ENCODE measurements around the gene NRG3. TPM values are rescaled to one million over a fixed set of nuclear protein-coding genes. Genes with fewer than 3 reads are reported as not detected.
A peak's percentile ranks its signal among the peaks of the same experiment; 100 is the strongest.

Gene NRG3
- total and polyA plus RNA-seq, 2 of the 8 experiments (the other 6 are each of a cell fraction or from before 2014, with no cell fraction given) = 4.2 to 5.0 TPM

DNA sequence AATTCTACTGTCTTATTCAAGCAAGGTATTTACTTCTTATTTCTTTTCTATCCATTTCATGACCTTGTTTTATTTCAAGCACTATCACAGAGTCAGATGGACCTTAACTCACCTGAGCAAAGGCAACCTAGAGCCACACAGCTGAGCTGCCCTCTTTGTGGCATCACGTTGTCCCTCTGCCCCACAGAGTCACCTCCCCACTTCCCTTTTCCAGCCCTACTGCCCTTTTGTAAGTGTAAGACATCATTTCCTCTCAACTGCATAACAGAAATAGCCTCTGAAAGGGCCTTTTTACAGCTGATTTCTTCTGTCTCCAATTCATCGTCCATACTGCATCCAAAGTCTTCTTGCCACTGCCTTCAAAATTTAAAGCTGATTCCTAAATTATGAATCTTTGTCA is 946.0 kb downstream of the NRG3 start:
- H3K14ac ChIP-seq (ENCODE audit: insufficient read length) = no peak overlapping the region
- H2AK5ac ChIP-seq (ENCODE audit: low read depth, low read length) = no peak overlapping the region
- H3K9ac ChIP-seq (replicated peaks in 1 of 4; ENCODE audit: extremely low read depth in 1 of 4, low read depth in 3 of 4, low read length in 3 of 4) = no peak overlapping the region
- H2BK15ac ChIP-seq (ENCODE audit: low read length) = no peak overlapping the region
- H3K4ac ChIP-seq (replicated peaks; ENCODE audit: insufficient read length, low read depth, low read length) = no peak overlapping the region
- H3K23me2 ChIP-seq (ENCODE audit: low read depth, low read length) = no peaks in the 10 kb centered on the region
- H3K79me1 ChIP-seq (ENCODE audit: low read depth, low read length) = no peaks in the 10 kb centered on the region
- no peak overlapping the region for H3K4me2 ChIP-seq (ENCODE audit: insufficient read depth in 1 of 2, low read depth in 2 of 2, low read length in 2 of 2)
- H3K9me3 ChIP-seq (ENCODE audit: insufficient read depth in 2 of 2, low read depth in 1 of 2, low read length in 1 of 2) = no peaks in the 10 kb centered on the region
- H4K91ac ChIP-seq (replicated peaks; ENCODE audit: insufficient read length, low read length) = no peak overlapping the region
- no peak overlapping the region for H3K23ac ChIP-seq (ENCODE audit: insufficient read length)
- no peaks in the 10 kb centered on the region for H4K20me1 ChIP-seq (replicated peaks in 1 of 2; ENCODE audit: control insufficient read depth in 1 of 2, insufficient read depth in 2 of 2, low read length in 2 of 2)
- H2BK20ac ChIP-seq (ENCODE audit: low read length) = no peak overlapping the region
- ChIA-PET POLR2A (ENCODE audit: partially characterized antibody) (no interaction called here), CTCF (ENCODE audit: partially characterized antibody) (interaction anchor here (2.9 kb wide), 1 partner anchor 9 kb away, joined by 13 read pairs; no protein-coding TSS in a partner anchor)
- H3K4me1 ChIP-seq (replicated peaks in 1 of 4; ENCODE audit: control insufficient read depth in 3 of 4, insufficient read depth in 4 of 4, low read length in 3 of 4) = no peaks in the 10 kb centered on the region; a peak in 1 of 7 replicates
- WGBS, 2 experiments (ENCODE audit: extremely low coverage in 1 of 2, insufficient coverage in 1 of 2, insufficient read length in 1 of 2, insufficient replicate concordance in 2 of 2, low coverage in 1 of 2, low lambda C conversion rate in 2 of 2, missing lambda C conversion rate in 1 of 2) = 83% methylated on average over 2 of the region's 2 CpGs; no CpG with 5 or more reads in 1 of the 2 experiments
- no peak overlapping the region for H4K5ac ChIP-seq (ENCODE audit: insufficient read length, low read depth, low read length)
- H2BK120ac ChIP-seq (replicated peaks; ENCODE audit: low read depth, low read length) = no peak overlapping the region
- no peaks in the 10 kb centered on the region for H3K36me3 ChIP-seq (ENCODE audit: control insufficient read depth in 2 of 4, insufficient read depth in 4 of 4, low read length in 3 of 4)
- no peak overlapping the region for H2BK5ac ChIP-seq (ENCODE audit: low read depth, low read length)
- TF ChIP-seq EGR1 (IDR thresholded peaks at IDR 0.05; ENCODE audit: borderline replicate concordance, low read depth, low read length) = no peak
- TF ChIP-seq EP300 (IDR thresholded peaks at IDR 0.05; ENCODE audit: borderline replicate concordance in 1 of 2, low read depth in 2 of 2, low read length in 2 of 2) = no peak
- TF ChIP-seq, protein P1, sequence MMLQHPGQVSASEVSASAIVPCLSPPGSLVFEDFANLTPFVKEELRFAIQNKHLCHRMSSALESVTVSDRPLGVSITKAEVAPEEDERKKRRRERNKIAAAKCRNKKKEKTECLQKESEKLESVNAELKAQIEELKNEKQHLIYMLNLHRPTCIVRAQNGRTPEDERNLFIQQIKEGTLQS (IDR thresholded peaks at IDR 0.05; ENCODE audit: insufficient read depth, low read depth, low read length) = no peak
- no peak for TF ChIP-seq ZNF274 (IDR thresholded peaks at IDR 0.05; ENCODE audit: borderline replicate concordance, extremely low read depth, low read length)
- TF ChIP-seq TAF7 (optimal IDR thresholded peaks at IDR 0.05; ENCODE audit: borderline replicate concordance, low read depth, low read length) = no peak
- no peak for TF ChIP-seq RBBP5 (IDR thresholded peaks at IDR 0.05; ENCODE audit: borderline replicate concordance, low read depth, low read length)
- TF ChIP-seq NRF1 (IDR thresholded peaks at IDR 0.05; ENCODE audit: low read depth, low read length) = no peak
- no peak for TF ChIP-seq EZH2 (IDR thresholded peaks at IDR 0.05; ENCODE audit: low read depth, low read length, severe bottlenecking)
- TF ChIP-seq HDAC6 (IDR thresholded peaks at IDR 0.05; ENCODE audit: low read depth, low read length) = no peak
- FAIRE-seq = no peak
- no peak for DNase-seq (ENCODE audit: low read depth in 1 of 2, low spot score in 2 of 2)
- H4K8ac ChIP-seq (ENCODE audit: extremely low read depth, insufficient read depth, low read length) = peak overlapping the region; percentile 35; the same call in 1 of the 2 replicates
- no peak overlapping the region for H3K4me3 ChIP-seq (ENCODE audit: extremely low read depth in 1 of 4, insufficient read depth in 2 of 4, low read depth in 3 of 4, low read length in 4 of 4)
- H3K18ac ChIP-seq (ENCODE audit: extremely low read depth, low read length) = no peak overlapping the region
- no peak overlapping the region for H3K56ac ChIP-seq (replicated peaks; ENCODE audit: insufficient read length, low read depth, low read length)
- no peak overlapping the region for H3K27ac ChIP-seq (ENCODE audit: low read depth, low read length)
- no peak overlapping the region for H2AFZ ChIP-seq (ENCODE audit: low read length)
- no peaks in the 10 kb centered on the region for H3K79me2 ChIP-seq (ENCODE audit: control insufficient read depth in 1 of 2, insufficient read depth in 2 of 2, low read length in 2 of 2)
- no peak overlapping the region for H2BK12ac ChIP-seq (ENCODE audit: low read depth, low read length)
- H3K27me3 ChIP-seq (replicated peaks in 1 of 4; ENCODE audit: control insufficient read depth in 3 of 4, extremely low read depth in 1 of 4, insufficient read depth in 3 of 4, low read length in 3 of 4) = no peaks in the 10 kb centered on the region
